GM23338 (cell line): ENCODE data around the gene NUFIP2. TPM values are rescaled to one million over a fixed set of nuclear protein-coding genes. Genes with fewer than 3 reads are reported as not detected.

Source experiments
- ATAC-seq: fragments of 200-7000 bp; cut with Tn5 transposase; 3 replicates; pipeline ENCODE4 v1.9.1; 2020
- DNase-seq: peaks from one replicate; pipeline ENCODE4 v3.0.0-alpha.2; 2015; ENCODE audit warnings: low spot score
- H2AFZ ChIP-seq: fragments of 200-600 bp; sonication (generic); 2 replicates; pipeline ENCODE4 v1.8.0; 2016; ENCODE audit warnings: antibody characterized with exemption, mild to moderate bottlenecking, moderate library complexity
- H3F3A ChIP-seq: fragments of 200-600 bp; sonication (generic); replicated peaks from 2 replicates; pipeline ENCODE4 v1.8.0; 2017; ENCODE audit warnings: antibody characterized with exemption, mixed run types, low read depth
- H3K27ac ChIP-seq: fragments of 200-600 bp; sonication (generic); 2 replicates; pipeline ENCODE4 v1.6.1; 2016; ENCODE audit warnings: low read depth
- H3K27me3 ChIP-seq: fragments of 200-600 bp; sonication (generic); 2 replicates; pipeline ENCODE4 v1.8.0; 2016; ENCODE audit warnings: mild to moderate bottlenecking, mixed run types, moderate library complexity; ENCODE audit not compliant: insufficient read depth
- H3K36me3 ChIP-seq: fragments of 200-600 bp; sonication (generic); 2 replicates; pipeline ENCODE4 v1.8.0; 2016; ENCODE audit warnings: mild to moderate bottlenecking; ENCODE audit not compliant: insufficient read depth
- H3K4me1 ChIP-seq: fragments of 200-600 bp; sonication (generic); 2 replicates; pipeline ENCODE4 v1.8.0; 2016; ENCODE audit warnings: mild to moderate bottlenecking, moderate library complexity; ENCODE audit not compliant: insufficient read depth
- H3K4me2 ChIP-seq: fragments of 200-600 bp; sonication (generic); 2 replicates; pipeline ENCODE4 v1.7.1; 2017; ENCODE audit warnings: mixed run types
- H3K4me3 ChIP-seq: fragments of 200-600 bp; sonication (generic); 2 replicates; pipeline ENCODE4 v1.6.1; 2016; ENCODE audit warnings: mixed run types
- H3K79me2 ChIP-seq: fragments of 200-600 bp; sonication (generic); replicated peaks from 2 replicates; pipeline ENCODE4 v1.8.0; 2017; ENCODE audit warnings: mild to moderate bottlenecking; ENCODE audit not compliant: insufficient read depth
- H3K9me2 ChIP-seq: fragments of 200-600 bp; sonication (generic); 2 replicates; pipeline ENCODE4 v1.8.0; 2017; ENCODE audit not compliant: insufficient read depth
- H4K20me1 ChIP-seq: fragments of 200-600 bp; sonication (generic); replicated peaks from 2 replicates; pipeline ENCODE4 v1.8.0; 2017; ENCODE audit warnings: mild to moderate bottlenecking; ENCODE audit not compliant: insufficient read depth
- H3K27ac Mint-ChIP-seq: 2 replicates; pipeline ENCODE4 v1.8.0; 2020; ENCODE audit warnings: inconsistent platforms, mild to moderate bottlenecking, moderate library complexity, mixed read lengths
- H3K27me3 Mint-ChIP-seq: 3 replicates; pipeline ENCODE4 v1.8.0; 2022; ENCODE audit warnings: low read depth, mild to moderate bottlenecking, moderate library complexity, mixed read lengths, inconsistent platforms; ENCODE audit not compliant: insufficient read depth, poor library complexity
- H3K36me3 Mint-ChIP-seq: 3 replicates; pipeline ENCODE4 v1.8.0; 2021; ENCODE audit warnings: low read depth, mild to moderate bottlenecking, inconsistent platforms, moderate library complexity, mixed read lengths
- H3K4me1 Mint-ChIP-seq: 3 replicates; pipeline ENCODE4 v1.8.0; 2020; ENCODE audit warnings: mild to moderate bottlenecking, inconsistent platforms, mixed read lengths
- H3K4me3 Mint-ChIP-seq: 3 replicates; pipeline ENCODE4 v1.8.0; 2021; ENCODE audit warnings: moderate library complexity, mild to moderate bottlenecking, inconsistent platforms, mixed read lengths
- H3K9me3 Mint-ChIP-seq: 3 replicates; pipeline ENCODE4 v1.8.0; 2020; ENCODE audit warnings: moderate library complexity, mild to moderate bottlenecking, inconsistent platforms, mixed read lengths
- NANOG ChIP-seq: IDR thresholded peaks from 2 replicates; pipeline ENCODE4 v1.6.1; 2016; ENCODE audit warnings: antibody characterized with exemption, borderline replicate concordance
- STAT1 ChIP-seq: IDR thresholded peaks from one replicate; pipeline ENCODE4 v1.6.1; 2016; ENCODE audit warnings: antibody characterized with exemption; ENCODE audit not compliant: unreplicated experiment
- polyA plus RNA-seq: library from polyadenylated mRNA; unstranded; fragments of >200 nt; fragmentation: Nextera tagmentation; extraction: Ambion mirVana; gene quantifications from 2 replicates; pipeline ENCODE4 v1.2.1, GENCODE V29; 2016
- total RNA-seq: library from RNA; depleted of rRNA; stranded (reverse); fragments of >200 nt; shearing (Covaris generic); gene quantifications from 2 replicates; pipeline ENCODE4 v1.2.3, GENCODE V29; 2014
- TF ChIP-seq, protein P1 (sequence below): fragments of 250-450 bp; sonication (Bioruptor Pico); IDR thresholded peaks from 2 replicates; pipeline ENCODE4 v1.5.0; 2020; ENCODE audit warnings: mild to moderate bottlenecking, moderate library complexity
- TF ChIP-seq, protein P2 (sequence below): IDR thresholded peaks from one replicate; pipeline ENCODE4 v1.6.1; 2018; ENCODE audit warnings: antibody characterized with exemption; ENCODE audit not compliant: unreplicated experiment

NUFIP2 gene
- total and polyA plus RNA-seq, 2 experiments from 2014 or later = 22.2 to 88.5 TPM

DNA sequence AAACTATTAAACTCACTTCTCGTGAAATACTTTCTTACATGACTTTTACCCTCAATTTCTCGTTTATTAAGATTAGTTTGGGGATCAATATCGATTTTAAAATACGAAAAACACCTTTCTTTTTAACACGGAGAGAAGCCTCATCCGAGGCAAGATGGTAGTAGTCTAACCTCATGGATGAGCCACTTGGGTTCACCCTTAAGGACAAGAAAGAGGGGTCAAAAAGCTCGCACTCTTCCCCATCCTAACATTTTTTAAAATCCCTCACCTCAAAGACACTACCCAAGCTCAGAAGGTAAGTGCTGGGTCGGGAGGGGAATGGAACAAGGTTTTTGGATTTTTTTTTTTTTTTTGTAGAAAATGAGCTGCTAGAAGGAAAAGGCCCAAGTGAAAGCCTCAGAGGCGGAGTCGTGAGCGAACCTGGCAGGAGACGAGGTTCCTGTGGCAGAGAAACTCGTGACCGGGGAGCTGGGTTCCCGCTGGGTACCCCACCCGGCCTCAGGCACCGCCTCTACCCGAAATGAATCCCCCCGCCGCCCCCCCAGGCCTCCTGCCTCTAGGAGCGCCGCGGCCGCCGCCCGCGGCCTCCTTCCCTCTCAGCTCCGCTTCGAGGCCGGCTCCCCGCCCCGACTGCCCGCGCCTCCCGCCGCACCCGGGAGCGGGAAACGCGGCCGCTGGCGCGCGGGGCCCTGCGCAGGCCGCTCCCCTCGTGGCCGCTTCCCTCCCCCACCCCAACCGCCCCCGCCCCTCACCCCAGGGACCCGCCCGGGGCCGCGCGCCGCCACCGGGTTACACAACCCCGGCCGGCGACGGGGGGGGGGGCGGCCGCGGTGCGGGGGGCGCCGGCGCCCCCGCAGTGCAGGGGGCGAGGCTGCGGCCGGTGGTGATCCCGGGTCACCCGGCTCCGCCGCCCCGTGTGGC lies 1.6 kb downstream of the NUFIP2 start:
- peak overlapping the region; percentile 97 for H3K4me3 ChIP-seq
- peak overlapping the region; percentile 77; the same call in 1 of the 2 replicates for H3K27ac ChIP-seq
- peaks cover 41% of the 10 kb centered on the region for H4K20me1 ChIP-seq
- peak; percentile 1; the same call in 2 of the 3 replicates for ATAC-seq
- H3K4me2 ChIP-seq = peak overlapping the region; percentile 87
- H2AFZ ChIP-seq = no peak overlapping the region
- H3K36me3 ChIP-seq = peaks cover 14% of the 10 kb centered on the region
- H3K27me3 ChIP-seq = no peaks in the 10 kb centered on the region
- Mint-ChIP-seq H3K4me1 (peaks cover 28% of the 10 kb centered on the region), H3K36me3 (peaks cover 55% of the 10 kb centered on the region), H3K4me3 (peak overlapping the region; percentile 100), H3K27me3 (peaks cover 10% of the 10 kb centered on the region), H3K27ac (peak overlapping the region; percentile 94), H3K9me3 (peaks cover 3% of the 10 kb centered on the region)
- H3F3A ChIP-seq = peaks cover 10% of the 10 kb centered on the region; the same call in 1 of the 2 replicates
- H3K79me2 ChIP-seq = peaks cover 69% of the 10 kb centered on the region
- H3K4me1 ChIP-seq = peaks cover 28% of the 10 kb centered on the region
- no peaks in the 10 kb centered on the region for H3K9me2 ChIP-seq
- peak; percentile 52 for DNase-seq
- TF ChIP-seq, protein P1, sequence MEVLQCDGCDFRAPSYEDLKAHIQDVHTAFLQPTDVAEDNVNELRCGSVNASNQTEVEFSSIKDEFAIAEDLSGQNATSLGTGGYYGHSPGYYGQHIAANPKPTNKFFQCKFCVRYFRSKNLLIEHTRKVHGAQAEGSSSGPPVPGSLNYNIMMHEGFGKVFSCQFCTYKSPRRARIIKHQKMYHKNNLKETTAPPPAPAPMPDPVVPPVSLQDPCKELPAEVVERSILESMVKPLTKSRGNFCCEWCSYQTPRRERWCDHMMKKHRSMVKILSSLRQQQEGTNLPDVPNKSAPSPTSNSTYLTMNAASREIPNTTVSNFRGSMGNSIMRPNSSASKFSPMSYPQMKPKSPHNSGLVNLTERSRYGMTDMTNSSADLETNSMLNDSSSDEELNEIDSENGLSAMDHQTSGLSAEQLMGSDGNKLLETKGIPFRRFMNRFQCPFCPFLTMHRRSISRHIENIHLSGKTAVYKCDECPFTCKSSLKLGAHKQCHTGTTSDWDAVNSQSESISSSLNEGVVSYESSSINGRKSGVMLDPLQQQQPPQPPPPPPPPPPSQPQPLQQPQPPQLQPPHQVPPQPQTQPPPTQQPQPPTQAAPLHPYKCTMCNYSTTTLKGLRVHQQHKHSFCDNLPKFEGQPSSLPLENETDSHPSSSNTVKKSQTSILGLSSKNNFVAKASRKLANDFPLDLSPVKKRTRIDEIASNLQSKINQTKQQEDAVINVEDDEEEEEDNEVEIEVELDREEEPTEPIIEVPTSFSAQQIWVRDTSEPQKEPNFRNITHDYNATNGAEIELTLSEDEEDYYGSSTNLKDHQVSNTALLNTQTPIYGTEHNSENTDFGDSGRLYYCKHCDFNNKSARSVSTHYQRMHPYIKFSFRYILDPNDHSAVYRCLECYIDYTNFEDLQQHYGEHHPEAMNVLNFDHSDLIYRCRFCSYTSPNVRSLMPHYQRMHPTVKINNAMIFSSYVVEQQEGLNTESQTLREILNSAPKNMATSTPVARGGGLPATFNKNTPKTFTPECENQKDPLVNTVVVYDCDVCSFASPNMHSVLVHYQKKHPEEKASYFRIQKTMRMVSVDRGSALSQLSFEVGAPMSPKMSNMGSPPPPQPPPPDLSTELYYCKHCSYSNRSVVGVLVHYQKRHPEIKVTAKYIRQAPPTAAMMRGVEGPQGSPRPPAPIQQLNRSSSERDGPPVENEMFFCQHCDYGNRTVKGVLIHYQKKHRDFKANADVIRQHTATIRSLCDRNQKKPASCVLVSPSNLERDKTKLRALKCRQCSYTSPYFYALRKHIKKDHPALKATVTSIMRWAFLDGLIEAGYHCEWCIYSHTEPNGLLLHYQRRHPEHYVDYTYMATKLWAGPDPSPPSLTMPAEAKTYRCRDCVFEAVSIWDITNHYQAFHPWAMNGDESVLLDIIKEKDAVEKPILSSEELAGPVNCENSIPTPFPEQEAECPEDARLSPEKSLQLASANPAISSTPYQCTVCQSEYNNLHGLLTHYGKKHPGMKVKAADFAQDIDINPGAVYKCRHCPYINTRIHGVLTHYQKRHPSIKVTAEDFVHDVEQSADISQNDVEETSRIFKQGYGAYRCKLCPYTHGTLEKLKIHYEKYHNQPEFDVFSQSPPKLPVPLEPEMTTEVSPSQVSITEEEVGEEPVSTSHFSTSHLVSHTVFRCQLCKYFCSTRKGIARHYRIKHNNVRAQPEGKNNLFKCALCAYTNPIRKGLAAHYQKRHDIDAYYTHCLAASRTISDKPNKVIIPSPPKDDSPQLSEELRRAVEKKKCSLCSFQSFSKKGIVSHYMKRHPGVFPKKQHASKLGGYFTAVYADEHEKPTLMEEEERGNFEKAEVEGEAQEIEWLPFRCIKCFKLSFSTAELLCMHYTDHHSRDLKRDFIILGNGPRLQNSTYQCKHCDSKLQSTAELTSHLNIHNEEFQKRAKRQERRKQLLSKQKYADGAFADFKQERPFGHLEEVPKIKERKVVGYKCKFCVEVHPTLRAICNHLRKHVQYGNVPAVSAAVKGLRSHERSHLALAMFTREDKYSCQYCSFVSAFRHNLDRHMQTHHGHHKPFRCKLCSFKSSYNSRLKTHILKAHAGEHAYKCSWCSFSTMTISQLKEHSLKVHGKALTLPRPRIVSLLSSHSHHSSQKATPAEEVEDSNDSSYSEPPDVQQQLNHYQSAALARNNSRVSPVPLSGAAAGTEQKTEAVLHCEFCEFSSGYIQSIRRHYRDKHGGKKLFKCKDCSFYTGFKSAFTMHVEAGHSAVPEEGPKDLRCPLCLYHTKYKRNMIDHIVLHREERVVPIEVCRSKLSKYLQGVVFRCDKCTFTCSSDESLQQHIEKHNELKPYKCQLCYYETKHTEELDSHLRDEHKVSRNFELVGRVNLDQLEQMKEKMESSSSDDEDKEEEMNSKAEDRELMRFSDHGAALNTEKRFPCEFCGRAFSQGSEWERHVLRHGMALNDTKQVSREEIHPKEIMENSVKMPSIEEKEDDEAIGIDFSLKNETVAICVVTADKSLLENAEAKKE = no peak
- TF ChIP-seq, protein P2, sequence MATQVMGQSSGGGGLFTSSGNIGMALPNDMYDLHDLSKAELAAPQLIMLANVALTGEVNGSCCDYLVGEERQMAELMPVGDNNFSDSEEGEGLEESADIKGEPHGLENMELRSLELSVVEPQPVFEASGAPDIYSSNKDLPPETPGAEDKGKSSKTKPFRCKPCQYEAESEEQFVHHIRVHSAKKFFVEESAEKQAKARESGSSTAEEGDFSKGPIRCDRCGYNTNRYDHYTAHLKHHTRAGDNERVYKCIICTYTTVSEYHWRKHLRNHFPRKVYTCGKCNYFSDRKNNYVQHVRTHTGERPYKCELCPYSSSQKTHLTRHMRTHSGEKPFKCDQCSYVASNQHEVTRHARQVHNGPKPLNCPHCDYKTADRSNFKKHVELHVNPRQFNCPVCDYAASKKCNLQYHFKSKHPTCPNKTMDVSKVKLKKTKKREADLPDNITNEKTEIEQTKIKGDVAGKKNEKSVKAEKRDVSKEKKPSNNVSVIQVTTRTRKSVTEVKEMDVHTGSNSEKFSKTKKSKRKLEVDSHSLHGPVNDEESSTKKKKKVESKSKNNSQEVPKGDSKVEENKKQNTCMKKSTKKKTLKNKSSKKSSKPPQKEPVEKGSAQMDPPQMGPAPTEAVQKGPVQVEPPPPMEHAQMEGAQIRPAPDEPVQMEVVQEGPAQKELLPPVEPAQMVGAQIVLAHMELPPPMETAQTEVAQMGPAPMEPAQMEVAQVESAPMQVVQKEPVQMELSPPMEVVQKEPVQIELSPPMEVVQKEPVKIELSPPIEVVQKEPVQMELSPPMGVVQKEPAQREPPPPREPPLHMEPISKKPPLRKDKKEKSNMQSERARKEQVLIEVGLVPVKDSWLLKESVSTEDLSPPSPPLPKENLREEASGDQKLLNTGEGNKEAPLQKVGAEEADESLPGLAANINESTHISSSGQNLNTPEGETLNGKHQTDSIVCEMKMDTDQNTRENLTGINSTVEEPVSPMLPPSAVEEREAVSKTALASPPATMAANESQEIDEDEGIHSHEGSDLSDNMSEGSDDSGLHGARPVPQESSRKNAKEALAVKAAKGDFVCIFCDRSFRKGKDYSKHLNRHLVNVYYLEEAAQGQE = no peak
- TF ChIP-seq STAT1 = no peak
- no peak for TF ChIP-seq NANOG
